IPS-18a (cell line): ENCODE measurements around the gene ADAT3.

Experiments
- H3K27ac ChIP-seq: one replicate; pipeline ENCODE4 v1.5.1; 2013; ENCODE audit warnings: low read length
- H3K27me3 ChIP-seq: one replicate; pipeline ENCODE4 v1.6.1; 2013; ENCODE audit warnings: mild to moderate bottlenecking, low read length; ENCODE audit not compliant: control insufficient read depth, insufficient read depth
- H3K36me3 ChIP-seq: one replicate; pipeline ENCODE4 v1.6.1; 2013; ENCODE audit warnings: low read depth, low read length; ENCODE audit not compliant: control insufficient read depth
- H3K4me1 ChIP-seq: one replicate; pipeline ENCODE4 v1.6.1; 2013; ENCODE audit warnings: low read depth, low read length; ENCODE audit not compliant: control insufficient read depth
- H3K4me3 ChIP-seq: one replicate; pipeline ENCODE4 v1.5.1; 2013; ENCODE audit warnings: low read length
- H3K9ac ChIP-seq: one replicate; pipeline ENCODE4 v1.6.1; 2013; ENCODE audit warnings: mild to moderate bottlenecking, low read length, moderate library complexity
- H3K9me3 ChIP-seq: one replicate; pipeline ENCODE4 v1.6.1; 2013; ENCODE audit warnings: low read depth, low read length; ENCODE audit not compliant: control insufficient read depth

ADAT3 gene

DNA sequence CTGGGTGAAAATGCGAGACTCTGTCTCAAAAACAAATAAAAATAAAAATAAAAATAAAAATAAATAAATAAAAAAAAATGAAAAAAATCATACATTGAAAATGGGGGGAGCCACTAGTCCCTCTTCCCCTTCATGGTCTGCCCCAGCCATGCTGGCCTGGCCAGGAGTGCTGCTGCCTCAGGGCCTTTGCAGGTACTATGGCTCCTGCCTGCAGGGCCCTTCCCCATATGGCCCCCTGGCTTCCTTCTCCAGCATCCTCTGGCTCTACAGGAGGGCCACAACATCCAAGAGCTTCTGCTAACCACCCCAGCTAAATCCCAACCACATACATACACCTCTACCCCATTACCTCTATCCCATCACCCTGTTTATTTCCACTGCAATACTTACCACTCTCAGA lies 15.3 kb upstream of the ADAT3 start:
- no peak overlapping the region for H3K27ac ChIP-seq
- no peaks in the 10 kb centered on the region for H3K4me1 ChIP-seq
- no peaks in the 10 kb centered on the region for H3K27me3 ChIP-seq
- no peaks in the 10 kb centered on the region for H3K9me3 ChIP-seq
- no peaks in the 10 kb centered on the region for H3K36me3 ChIP-seq
- no peak overlapping the region for H3K4me3 ChIP-seq
- no peak overlapping the region for H3K9ac ChIP-seq

DNA sequence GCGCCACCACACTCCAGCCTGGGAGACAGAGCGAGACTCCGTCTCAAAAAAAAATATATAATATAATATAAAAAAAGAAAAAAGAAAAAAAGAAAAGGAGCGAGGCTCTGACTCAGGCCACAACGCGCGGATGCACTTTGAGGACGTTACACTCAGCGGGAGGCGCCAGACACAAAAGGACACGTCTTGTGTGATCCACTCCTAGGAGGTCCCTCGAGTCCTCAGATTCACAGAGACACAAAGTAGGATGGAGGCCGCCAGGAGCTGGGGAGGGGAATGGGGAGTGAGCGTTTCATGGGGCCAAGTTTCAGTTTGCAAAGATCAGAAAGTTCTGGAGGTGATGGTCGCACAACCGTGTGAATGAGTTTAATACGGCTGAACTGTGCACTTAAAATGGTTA lies 11.4 kb upstream of the ADAT3 start:
- no peaks in the 10 kb centered on the region for H3K9me3 ChIP-seq
- H3K4me3 ChIP-seq: no peak overlapping the region
- no peaks in the 10 kb centered on the region for H3K36me3 ChIP-seq
- H3K9ac ChIP-seq: no peak overlapping the region
- no peaks in the 10 kb centered on the region for H3K27me3 ChIP-seq
- no peaks in the 10 kb centered on the region for H3K4me1 ChIP-seq
- no peak overlapping the region for H3K27ac ChIP-seq

DNA sequence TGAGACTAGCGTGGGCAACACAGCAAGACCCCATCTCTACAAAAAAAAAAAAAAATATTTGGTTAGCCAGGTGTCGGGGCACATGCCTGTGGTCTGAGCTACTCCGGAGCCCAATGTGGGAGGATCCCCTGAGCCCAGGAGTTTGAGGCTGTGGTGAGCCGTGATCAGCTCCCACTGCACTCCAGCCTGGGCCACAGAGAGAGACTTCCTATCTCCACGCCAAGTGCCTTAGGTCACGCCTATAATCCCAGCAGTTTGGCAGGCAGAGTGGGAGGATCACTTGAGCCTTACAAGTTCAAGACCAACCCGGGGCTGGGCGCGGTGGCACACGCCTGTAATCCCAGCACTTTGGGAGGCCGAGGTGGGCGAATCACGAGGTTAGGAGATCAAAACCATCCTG lies 8.7 kb upstream of the ADAT3 start:
- no peak overlapping the region for H3K4me3 ChIP-seq
- H3K4me1 ChIP-seq: no peaks in the 10 kb centered on the region
- H3K27me3 ChIP-seq: no peaks in the 10 kb centered on the region
- H3K27ac ChIP-seq: no peak overlapping the region
- no peaks in the 10 kb centered on the region for H3K36me3 ChIP-seq
- H3K9me3 ChIP-seq: no peaks in the 10 kb centered on the region
- no peak overlapping the region for H3K9ac ChIP-seq

DNA sequence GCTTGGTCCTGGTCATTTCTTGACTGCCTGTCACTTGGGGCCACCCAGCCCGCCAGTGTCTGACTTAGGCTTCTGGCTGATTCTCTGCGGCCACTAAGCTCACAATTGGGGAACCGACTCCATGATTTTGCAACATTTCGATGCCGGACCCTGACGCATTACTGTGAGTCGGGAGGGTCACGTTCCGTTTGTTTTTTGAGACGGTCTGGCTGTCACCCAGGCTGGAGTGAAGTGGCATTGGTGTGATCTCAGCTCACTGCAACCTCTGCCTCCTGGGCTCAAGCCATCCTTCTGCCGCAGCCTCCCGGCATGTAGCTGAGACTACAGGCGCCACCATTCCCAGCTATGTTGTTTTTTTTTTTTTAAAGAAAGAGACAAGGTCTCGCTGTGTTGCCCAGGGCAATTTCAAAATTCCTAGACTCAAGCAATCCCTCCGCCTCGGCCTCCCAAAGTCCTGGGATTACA lies 3.2 kb upstream of the ADAT3 start:
- Histone ChIP-seq H3K27me3 (no peaks in the 10 kb centered on the region), H3K36me3 (no peaks in the 10 kb centered on the region), H3K4me3 (no peak overlapping the region), H3K9me3 (no peaks in the 10 kb centered on the region), H3K9ac (no peak overlapping the region), H3K4me1 (peaks cover 6% of the 10 kb centered on the region), H3K27ac (no peak overlapping the region)

DNA sequence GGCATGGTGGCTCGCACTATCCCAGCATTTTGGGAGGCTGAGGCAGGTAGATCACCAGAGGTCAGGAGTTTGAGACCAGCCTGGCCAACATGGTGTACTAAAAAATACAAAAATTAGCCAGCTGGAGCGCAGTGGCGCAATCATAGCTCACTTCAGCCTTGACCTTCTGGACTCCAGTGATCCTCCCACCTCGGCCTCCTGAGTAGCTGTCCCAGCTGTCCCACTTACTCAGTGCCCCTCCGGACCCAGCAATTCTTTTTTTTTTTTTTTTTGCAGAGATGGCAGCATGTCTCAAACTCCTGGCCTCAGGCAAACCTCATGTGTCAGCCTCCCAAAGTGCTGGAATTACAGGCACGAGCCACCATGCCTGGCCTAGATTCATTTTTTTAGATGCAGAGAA lies 2.3 kb upstream of the ADAT3 start:
- Histone ChIP-seq H3K4me1 (peaks cover 6% of the 10 kb centered on the region), H3K36me3 (no peaks in the 10 kb centered on the region), H3K27ac (no peak overlapping the region), H3K4me3 (no peak overlapping the region), H3K9ac (no peak overlapping the region), H3K27me3 (no peaks in the 10 kb centered on the region), H3K9me3 (no peaks in the 10 kb centered on the region)

DNA sequence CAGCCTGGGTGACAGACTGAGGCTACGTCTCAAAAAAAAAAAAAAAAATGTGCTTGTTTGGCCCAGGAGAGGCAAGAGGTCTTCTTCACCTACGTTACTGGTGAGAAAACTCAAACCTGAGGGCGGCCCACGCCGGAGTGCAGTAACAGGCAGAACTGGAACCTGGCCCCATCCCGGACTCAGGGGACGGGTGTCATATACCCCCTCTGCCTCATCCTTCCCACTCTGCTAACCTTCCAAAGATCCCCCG lies 414 bp upstream of the ADAT3 start:
- H3K4me1 ChIP-seq: peaks cover 6% of the 10 kb centered on the region
- no peaks in the 10 kb centered on the region for H3K36me3 ChIP-seq
- H3K4me3 ChIP-seq: peak overlapping the region; percentile 39
- H3K9me3 ChIP-seq: no peaks in the 10 kb centered on the region
- peak overlapping the region; percentile 33 for H3K9ac ChIP-seq
- no peaks in the 10 kb centered on the region for H3K27me3 ChIP-seq
- H3K27ac ChIP-seq: peak overlapping the region; percentile 68

DNA sequence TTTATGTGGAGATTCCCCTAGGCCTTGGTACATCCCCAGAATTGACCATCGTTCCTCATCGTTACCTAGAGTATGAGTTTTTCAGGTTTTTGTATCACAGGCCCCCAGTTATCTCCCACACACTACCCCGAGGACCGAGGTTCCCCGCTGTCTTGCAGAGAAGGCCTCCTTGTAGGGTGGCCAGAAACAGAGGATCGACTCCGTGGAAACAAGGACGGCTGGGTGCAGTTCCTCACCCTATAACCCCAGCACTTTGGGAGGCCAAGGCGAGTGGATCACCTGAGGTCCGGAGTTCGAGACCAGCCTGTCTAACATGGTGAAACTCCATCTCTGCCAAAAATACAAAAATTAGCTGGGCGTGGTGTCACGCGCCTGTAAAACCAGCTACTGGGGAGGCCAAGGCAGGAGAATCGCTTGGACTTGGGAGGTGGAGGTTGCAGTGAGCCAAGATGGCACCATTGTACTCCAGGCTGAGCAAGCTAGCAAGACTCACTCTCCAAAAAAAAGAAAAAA lies 720 bp downstream of the ADAT3 start:
- Histone ChIP-seq H3K9me3 (no peaks in the 10 kb centered on the region), H3K36me3 (no peaks in the 10 kb centered on the region), H3K4me1 (peaks cover 6% of the 10 kb centered on the region), H3K27me3 (no peaks in the 10 kb centered on the region), H3K9ac (peak overlapping the region; percentile 7), H3K4me3 (peak overlapping the region; percentile 39), H3K27ac (no peak overlapping the region)

DNA sequence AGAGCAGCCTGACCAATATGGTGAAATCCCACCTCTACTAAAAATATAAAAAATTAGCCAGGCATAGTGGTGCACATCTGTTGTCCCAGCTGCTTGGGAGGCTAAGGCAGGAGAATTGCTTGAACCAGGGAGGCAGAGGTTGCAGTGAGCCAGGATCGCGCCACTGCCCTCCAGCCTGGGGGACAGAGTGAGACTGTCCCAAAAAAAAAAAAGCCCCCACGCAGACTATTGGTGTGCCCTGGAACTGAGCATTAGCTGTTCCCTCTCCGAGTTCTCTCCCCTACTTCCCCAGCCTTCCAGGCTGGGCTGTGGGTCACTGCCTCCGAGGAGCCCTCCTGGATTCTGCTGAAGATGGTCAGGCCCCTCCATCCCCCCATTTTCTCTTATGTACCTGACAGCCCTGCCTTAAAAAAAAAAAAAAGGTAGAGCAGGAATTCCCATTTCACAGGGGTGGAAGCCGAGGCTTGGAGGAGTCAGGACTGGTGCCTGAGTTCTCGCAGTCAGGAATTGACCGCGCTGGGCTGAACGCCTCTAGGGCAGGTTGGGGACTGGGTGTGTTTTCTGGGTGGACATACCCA lies 1.9 kb downstream of the ADAT3 start:
- Histone ChIP-seq H3K27ac (no peak overlapping the region), H3K4me1 (peaks cover 6% of the 10 kb centered on the region), H3K36me3 (no peaks in the 10 kb centered on the region), H3K27me3 (no peaks in the 10 kb centered on the region), H3K9ac (no peak overlapping the region), H3K9me3 (no peaks in the 10 kb centered on the region), H3K4me3 (no peak overlapping the region)

DNA sequence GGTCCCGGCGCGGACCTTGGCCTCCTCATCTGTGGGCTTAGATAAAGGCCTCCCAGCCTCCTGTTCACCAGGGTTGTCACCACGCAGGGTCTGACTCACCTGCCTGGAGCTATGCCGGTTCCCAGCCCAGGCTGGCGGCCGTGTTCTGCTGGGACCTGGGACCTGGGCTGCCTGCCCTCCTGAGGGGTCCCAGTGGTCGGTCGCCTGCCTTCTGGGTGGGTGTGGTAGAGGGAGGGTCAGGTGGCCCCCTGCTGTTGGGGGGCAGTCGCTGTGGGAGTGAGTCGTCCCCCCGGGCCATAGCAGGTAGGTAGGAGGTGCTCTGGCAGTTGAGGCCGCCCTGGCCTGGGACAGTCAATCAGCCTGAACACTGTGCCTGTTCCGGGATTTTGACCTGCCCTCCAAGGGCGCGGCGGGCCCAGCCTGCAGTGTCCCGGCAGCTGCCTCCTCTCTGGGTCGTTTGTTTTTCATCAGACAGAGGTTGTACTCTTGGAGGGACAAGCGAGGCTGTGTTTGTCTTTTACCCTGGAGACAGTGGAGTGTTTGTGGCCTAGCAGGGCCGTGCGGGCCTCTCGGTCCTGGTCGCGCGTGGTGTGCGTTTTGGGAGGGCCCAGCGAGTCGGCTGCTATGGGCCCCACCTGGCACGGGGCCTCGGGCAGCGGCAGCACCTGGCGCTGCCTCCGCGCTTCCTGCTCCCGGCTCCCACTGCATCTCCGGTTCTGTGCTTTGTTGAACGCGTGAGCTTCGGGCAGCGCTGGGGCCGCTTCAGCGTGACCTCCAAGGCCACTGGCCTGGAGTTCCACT lies 2.6 kb downstream of the ADAT3 start:
- no peaks in the 10 kb centered on the region for H3K36me3 ChIP-seq
- H3K4me1 ChIP-seq: peaks cover 6% of the 10 kb centered on the region
- no peaks in the 10 kb centered on the region for H3K27me3 ChIP-seq
- no peak overlapping the region for H3K4me3 ChIP-seq
- no peak overlapping the region for H3K27ac ChIP-seq
- no peak overlapping the region for H3K9ac ChIP-seq
- H3K9me3 ChIP-seq: no peaks in the 10 kb centered on the region

DNA sequence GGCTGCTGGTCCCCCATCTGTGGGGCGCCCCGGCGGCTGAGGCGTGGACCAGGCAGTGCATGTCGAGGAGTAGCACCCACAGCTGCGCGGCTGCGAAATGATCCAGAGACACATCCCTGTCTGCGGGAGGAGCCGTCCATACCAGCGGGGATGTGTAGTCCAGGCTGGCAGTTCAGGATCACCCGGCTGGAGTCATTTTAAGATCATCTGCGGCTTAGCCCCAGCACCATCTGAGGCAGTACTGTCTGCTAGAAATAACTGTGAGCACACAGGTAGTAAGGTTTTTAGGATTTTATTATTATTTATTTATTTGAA lies 3.1 kb downstream of the ADAT3 start:
- no peak overlapping the region for H3K27ac ChIP-seq
- peaks cover 6% of the 10 kb centered on the region for H3K4me1 ChIP-seq
- H3K9ac ChIP-seq: no peak overlapping the region
- no peaks in the 10 kb centered on the region for H3K27me3 ChIP-seq
- H3K36me3 ChIP-seq: no peaks in the 10 kb centered on the region
- no peaks in the 10 kb centered on the region for H3K9me3 ChIP-seq
- H3K4me3 ChIP-seq: no peak overlapping the region

DNA sequence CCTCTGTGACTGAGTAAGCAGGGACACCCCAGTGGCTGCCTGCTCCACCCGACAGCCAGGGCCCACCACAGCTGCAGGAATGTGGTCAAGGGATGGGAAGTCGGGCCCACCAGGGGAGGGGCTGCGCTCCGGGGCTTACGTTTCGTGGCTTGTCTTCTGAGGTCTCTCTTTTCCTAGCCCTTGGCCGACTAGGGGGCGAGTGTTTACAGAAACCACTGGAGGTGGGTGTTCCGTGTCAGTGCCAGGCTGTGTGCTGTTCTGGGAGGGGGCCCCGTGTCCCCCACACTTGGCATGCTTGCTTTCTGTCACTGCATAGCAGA lies 4.5 kb downstream of the ADAT3 start:
- no peak overlapping the region for H3K27ac ChIP-seq
- no peak overlapping the region for H3K9ac ChIP-seq
- H3K36me3 ChIP-seq: no peaks in the 10 kb centered on the region
- H3K27me3 ChIP-seq: no peaks in the 10 kb centered on the region
- H3K4me1 ChIP-seq: peaks cover 2% of the 10 kb centered on the region
- no peak overlapping the region for H3K4me3 ChIP-seq
- no peaks in the 10 kb centered on the region for H3K9me3 ChIP-seq

DNA sequence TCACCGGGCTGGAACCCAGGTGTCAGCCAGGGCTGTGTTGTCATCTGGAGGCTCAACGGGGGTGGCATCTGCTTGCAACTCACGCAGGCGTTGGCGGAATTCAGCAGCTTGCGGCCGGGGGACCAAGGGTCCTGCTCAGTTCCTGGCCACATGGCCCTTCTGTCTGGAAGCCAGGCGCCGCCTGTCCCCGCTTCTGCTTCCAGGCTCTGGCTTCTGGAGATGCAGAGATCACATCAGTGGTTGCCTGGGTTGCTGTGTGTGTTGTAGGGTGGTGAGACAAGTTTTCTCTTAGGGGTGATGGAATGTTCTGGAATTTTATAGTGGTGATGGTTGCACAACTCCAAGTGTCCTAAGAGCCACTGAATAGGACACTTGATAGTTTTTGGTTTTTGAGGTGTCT lies 5.0 kb downstream of the ADAT3 start:
- Histone ChIP-seq H3K27ac (no peak overlapping the region), H3K4me3 (no peak overlapping the region), H3K9ac (no peak overlapping the region), H3K4me1 (no peaks in the 10 kb centered on the region), H3K27me3 (no peaks in the 10 kb centered on the region), H3K36me3 (no peaks in the 10 kb centered on the region), H3K9me3 (no peaks in the 10 kb centered on the region)
